Glutamatergic neuron (in vitro differentiated cells): ENCODE measurements around the gene PIWIL4. TPM values are rescaled to one million over a fixed set of nuclear protein-coding genes. Genes with fewer than 3 reads are reported as not detected.

Source experiments
- DNase-seq: peaks from one replicate; pipeline ENCODE4 v3.0.0; 2022
- H3K27ac Mint-ChIP-seq: one replicate; pipeline ENCODE4 v1.8.0; 2020; ENCODE audit warnings: mild to moderate bottlenecking, mixed read lengths, inconsistent platforms; ENCODE audit not compliant: unreplicated experiment
- H3K27me3 Mint-ChIP-seq: one replicate; pipeline ENCODE4 v1.8.0; 2020; ENCODE audit warnings: mild to moderate bottlenecking, moderate library complexity, mixed read lengths, inconsistent platforms; ENCODE audit not compliant: unreplicated experiment
- H3K36me3 Mint-ChIP-seq: one replicate; pipeline ENCODE4 v1.8.0; 2020; ENCODE audit warnings: mild to moderate bottlenecking, mixed read lengths, inconsistent platforms; ENCODE audit not compliant: unreplicated experiment
- H3K4me1 Mint-ChIP-seq: one replicate; pipeline ENCODE4 v1.8.0; 2020; ENCODE audit warnings: mild to moderate bottlenecking, low read depth, mixed read lengths, inconsistent platforms; ENCODE audit not compliant: unreplicated experiment
- H3K4me3 Mint-ChIP-seq: one replicate; pipeline ENCODE4 v1.8.0; 2020; ENCODE audit warnings: mild to moderate bottlenecking, mixed read lengths, inconsistent platforms; ENCODE audit not compliant: unreplicated experiment
- H3K9me3 Mint-ChIP-seq: one replicate; pipeline ENCODE4 v1.8.0; 2020; ENCODE audit warnings: mild to moderate bottlenecking, moderate library complexity, mixed read lengths, inconsistent platforms; ENCODE audit not compliant: unreplicated experiment
- total RNA-seq: library from RNA; stranded (reverse); fragmentation: NEBNext Ultra II Directional; extraction: Animal tissue kit (Norgen Biotek cat#: 25700); gene quantifications from one replicate; pipeline ENCODE4 v1.2.1, GENCODE V29; 2021; ENCODE audit not compliant: unreplicated experiment
- TF ChIP-seq, protein P1 (sequence below): fragments of 200-600 bp; sonication (generic); IDR thresholded peaks from one replicate; pipeline ENCODE4 v1.5.0; 2021; ENCODE audit not compliant: partially characterized antibody, unreplicated experiment

The PIWIL4 gene
- total RNA-seq, 1 donor from 2014 or later = 0.69 TPM

DNA sequence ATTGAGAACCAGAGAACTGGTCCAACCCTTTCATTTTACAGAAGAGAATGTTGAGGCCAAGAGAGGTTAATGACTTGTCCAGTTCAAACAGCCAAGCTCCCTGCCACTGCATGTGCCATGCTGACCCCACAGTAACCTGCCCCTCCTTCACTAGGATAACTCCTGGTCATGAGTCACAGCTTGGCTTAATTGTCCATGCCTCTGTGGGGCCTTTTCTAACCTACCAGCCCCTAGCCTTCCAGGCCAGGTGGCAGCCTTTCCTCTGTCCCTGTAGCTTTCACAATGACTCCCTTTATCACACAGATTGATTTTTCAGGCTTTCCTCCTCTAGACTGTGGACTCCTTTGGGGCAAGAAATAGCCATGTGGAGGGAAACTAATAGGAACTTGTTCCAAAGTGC is 97.2 kb downstream of the PIWIL4 start:
- Mint-ChIP-seq H3K9me3 (peaks cover 2% of the 10 kb centered on the region), H3K27ac (no peak overlapping the region), H3K27me3 (no peaks in the 10 kb centered on the region), H3K4me1 (peaks cover 1% of the 10 kb centered on the region), H3K36me3 (no peaks in the 10 kb centered on the region), H3K4me3 (no peak overlapping the region)
- TF ChIP-seq, protein P1, sequence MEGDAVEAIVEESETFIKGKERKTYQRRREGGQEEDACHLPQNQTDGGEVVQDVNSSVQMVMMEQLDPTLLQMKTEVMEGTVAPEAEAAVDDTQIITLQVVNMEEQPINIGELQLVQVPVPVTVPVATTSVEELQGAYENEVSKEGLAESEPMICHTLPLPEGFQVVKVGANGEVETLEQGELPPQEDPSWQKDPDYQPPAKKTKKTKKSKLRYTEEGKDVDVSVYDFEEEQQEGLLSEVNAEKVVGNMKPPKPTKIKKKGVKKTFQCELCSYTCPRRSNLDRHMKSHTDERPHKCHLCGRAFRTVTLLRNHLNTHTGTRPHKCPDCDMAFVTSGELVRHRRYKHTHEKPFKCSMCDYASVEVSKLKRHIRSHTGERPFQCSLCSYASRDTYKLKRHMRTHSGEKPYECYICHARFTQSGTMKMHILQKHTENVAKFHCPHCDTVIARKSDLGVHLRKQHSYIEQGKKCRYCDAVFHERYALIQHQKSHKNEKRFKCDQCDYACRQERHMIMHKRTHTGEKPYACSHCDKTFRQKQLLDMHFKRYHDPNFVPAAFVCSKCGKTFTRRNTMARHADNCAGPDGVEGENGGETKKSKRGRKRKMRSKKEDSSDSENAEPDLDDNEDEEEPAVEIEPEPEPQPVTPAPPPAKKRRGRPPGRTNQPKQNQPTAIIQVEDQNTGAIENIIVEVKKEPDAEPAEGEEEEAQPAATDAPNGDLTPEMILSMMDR = no peak
- DNase-seq = no peak

DNA sequence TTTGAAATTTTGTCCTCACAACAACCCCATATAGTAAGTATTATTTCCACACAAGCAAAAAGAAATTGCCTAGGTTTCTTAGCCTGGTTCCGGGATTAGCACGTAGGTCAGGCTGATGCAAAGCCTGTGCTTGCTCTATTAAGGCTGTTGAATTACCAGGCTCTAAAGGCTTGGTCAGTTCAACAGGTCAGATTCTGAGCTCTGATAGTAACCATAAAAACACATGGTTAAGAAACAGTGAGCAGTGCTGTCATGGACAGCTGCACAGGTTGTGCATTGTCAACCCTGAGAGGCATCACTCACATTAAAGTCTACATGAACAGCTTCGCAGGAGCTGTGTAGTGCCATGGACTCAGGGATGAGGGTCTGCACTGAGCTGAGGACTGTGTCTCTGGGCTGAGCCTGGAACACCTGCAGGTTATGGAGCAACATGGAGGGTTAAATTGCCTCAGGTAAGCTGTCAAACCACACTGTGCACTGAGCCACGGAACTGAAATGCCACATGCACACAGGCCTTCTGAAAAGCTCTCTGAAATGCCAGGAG is 98.0 kb downstream of the PIWIL4 start:
- Mint-ChIP-seq H3K27ac (no peak overlapping the region), H3K4me3 (no peak overlapping the region), H3K36me3 (no peaks in the 10 kb centered on the region), H3K9me3 (peaks cover 2% of the 10 kb centered on the region), H3K4me1 (peaks cover 1% of the 10 kb centered on the region), H3K27me3 (no peaks in the 10 kb centered on the region)
- DNase-seq = no peak
- TF ChIP-seq, protein P1 = no peak

DNA sequence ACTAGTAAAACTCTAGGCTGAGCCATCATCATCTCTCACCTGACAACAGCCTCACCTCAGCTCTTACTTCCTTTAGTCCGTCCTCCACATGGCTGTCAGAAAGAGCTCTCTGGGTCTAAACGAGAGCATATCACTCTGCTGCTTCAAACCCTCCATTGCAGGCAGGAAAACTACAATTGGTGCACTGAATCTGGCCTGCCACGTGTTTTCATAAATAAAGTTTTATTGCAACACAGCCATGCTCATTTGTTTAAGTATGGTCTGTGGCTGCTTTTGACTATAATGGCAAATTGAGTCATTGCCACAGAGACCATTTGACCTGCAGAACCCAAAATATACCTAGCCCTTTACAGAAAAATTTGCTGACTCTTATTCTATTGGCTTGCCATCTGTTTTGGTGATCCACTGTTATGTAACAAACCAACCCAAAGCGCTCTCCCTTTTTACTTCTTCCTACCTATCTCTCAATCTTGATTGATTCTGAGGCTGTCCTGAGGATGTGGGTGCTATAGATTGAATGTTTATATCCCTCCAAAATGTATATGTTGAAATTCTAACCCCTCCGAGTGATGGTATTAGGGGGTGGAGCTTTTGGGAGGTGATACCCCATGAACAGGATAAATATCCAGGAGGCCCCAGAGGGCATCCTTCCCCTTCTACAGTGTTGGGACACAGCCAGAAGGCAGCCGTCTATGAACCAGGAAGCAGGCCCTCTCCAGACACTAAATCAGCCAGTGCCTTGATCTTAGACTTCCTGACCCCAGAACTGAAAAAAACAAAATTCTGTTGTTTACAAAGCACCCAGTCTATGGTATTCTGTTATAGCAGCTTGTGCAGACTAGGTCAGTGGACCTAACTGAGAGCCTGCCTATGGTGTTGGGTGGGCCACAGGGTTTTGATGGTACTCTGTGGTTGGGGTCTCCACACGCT is 99.9 kb downstream of the PIWIL4 start:
- Mint-ChIP-seq H3K36me3 (peaks cover 4% of the 10 kb centered on the region), H3K4me1 (peaks cover 1% of the 10 kb centered on the region), H3K27me3 (no peaks in the 10 kb centered on the region), H3K9me3 (peaks cover 6% of the 10 kb centered on the region), H3K27ac (no peak overlapping the region), H3K4me3 (no peak overlapping the region)
- TF ChIP-seq, protein P1 = no peak
- no peak for DNase-seq

DNA sequence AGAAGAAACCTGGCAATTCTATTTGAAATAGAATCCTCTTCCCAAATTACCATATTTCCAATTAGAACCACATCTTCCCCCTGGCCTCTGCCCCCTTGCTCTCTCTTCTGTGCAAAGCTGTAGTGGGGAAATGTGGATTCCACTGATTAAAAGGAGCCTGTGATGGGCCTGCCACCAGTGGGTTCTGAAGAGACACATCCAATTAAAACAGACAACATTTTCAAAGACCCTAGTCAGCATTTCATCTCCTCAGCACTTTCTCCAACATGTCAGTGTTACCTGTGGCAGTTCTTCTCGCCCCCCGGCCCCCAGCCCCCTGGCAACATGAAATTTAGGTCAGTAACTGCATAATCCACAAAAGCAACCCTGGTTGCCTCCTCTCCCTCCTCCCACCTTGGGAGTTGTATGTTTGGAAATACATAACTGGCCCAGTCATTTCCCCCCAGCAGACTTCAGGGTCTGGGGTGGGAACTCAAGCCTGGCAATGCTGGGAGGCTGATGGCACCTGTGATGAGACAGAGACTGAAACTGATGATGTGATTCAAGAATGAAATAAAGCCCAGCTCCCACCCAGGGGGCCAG is 101.1 kb downstream of the PIWIL4 start:
- Mint-ChIP-seq H3K27ac (no peak overlapping the region), H3K36me3 (peaks cover 4% of the 10 kb centered on the region), H3K27me3 (no peaks in the 10 kb centered on the region), H3K4me3 (no peak overlapping the region), H3K4me1 (peaks cover 1% of the 10 kb centered on the region), H3K9me3 (peaks cover 6% of the 10 kb centered on the region)
- TF ChIP-seq, protein P1 = no peak
- DNase-seq = no peak
